ENCODE results near the gene UBAC2.

DNA sequence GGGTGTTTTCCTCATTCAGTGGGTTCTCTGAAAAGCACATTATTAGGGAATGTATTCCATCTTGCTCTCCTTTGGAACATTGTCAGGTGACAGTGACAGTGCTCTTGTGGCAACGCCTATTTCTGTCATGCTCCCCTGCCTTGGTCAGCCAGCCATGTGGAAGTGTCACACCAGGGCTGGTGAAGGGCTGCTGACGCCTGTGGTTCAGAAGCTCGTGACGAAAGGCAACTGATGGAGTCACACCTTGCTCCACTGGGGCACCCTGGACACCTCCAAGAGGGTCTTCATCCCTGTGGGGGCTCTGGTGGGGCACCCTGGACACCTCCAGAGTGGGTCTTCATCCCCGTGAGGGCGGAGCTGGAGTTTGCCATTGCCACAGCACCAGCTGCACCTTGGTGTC, 175.5 kb downstream of the UBAC2 start:
- TF ChIP-seq, protein P1, sequence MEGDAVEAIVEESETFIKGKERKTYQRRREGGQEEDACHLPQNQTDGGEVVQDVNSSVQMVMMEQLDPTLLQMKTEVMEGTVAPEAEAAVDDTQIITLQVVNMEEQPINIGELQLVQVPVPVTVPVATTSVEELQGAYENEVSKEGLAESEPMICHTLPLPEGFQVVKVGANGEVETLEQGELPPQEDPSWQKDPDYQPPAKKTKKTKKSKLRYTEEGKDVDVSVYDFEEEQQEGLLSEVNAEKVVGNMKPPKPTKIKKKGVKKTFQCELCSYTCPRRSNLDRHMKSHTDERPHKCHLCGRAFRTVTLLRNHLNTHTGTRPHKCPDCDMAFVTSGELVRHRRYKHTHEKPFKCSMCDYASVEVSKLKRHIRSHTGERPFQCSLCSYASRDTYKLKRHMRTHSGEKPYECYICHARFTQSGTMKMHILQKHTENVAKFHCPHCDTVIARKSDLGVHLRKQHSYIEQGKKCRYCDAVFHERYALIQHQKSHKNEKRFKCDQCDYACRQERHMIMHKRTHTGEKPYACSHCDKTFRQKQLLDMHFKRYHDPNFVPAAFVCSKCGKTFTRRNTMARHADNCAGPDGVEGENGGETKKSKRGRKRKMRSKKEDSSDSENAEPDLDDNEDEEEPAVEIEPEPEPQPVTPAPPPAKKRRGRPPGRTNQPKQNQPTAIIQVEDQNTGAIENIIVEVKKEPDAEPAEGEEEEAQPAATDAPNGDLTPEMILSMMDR (conservative IDR thresholded peaks at IDR 0.05) = no peak
- no peak for TF ChIP-seq EZH2 (IDR thresholded peaks at IDR 0.05; ENCODE audit: low read depth)

Measured in PC-9 (cell line).